Measurements from ENCODE around the gene BTRC.
"Not testable (repeated sequence)": the region's sequence is repeated elsewhere in the genome, so short reads cannot be mapped to it uniquely, and the experiment has no call there.

The BTRC gene

DNA sequence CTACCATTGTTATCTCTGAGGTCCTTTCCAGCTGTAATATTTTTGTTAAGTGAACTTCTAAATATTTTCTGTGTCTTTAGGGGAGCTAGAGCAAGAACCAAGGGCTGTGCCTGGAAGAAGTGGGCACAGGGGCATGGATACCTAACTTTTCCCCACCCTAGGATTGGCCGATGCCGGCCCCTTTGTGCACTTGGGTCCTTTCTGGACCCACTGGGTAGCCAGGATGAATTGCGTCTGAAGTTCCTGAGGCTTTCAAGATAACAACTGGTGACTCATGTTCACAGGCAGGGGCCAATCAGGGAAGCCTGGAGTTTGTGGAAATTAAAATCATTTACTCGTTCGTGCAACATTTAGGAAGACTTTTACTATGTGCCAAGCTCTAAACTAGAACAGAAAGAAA, 234.9 kb downstream of the BTRC start:
- Mint-ChIP-seq H3K4me3 (peak overlapping the region; percentile 92), H3K4me1 (ENCODE audit: low read depth) (peaks cover 17% of the 10 kb centered on the region), H3K27ac (no peak overlapping the region)

GRCh38 chr10:101593331-101593730, 239.4 kb downstream of the BTRC start:
- not testable (repeated sequence) for H3K9me3 Mint-ChIP-seq (ENCODE audit: low read depth); H3K27ac Mint-ChIP-seq; H3K4me3 Mint-ChIP-seq; H3K36me3 Mint-ChIP-seq; H3K4me1 Mint-ChIP-seq (ENCODE audit: low read depth); H3K27me3 Mint-ChIP-seq

More for the DNA sequence above, 234.9 kb downstream of the BTRC start:
- H3K27me3 Mint-ChIP-seq: no peaks in the 10 kb centered on the region
- no peaks in the 10 kb centered on the region for H3K9me3 Mint-ChIP-seq (ENCODE audit: low read depth)
- H3K36me3 Mint-ChIP-seq: peaks cover 2% of the 10 kb centered on the region

DNA sequence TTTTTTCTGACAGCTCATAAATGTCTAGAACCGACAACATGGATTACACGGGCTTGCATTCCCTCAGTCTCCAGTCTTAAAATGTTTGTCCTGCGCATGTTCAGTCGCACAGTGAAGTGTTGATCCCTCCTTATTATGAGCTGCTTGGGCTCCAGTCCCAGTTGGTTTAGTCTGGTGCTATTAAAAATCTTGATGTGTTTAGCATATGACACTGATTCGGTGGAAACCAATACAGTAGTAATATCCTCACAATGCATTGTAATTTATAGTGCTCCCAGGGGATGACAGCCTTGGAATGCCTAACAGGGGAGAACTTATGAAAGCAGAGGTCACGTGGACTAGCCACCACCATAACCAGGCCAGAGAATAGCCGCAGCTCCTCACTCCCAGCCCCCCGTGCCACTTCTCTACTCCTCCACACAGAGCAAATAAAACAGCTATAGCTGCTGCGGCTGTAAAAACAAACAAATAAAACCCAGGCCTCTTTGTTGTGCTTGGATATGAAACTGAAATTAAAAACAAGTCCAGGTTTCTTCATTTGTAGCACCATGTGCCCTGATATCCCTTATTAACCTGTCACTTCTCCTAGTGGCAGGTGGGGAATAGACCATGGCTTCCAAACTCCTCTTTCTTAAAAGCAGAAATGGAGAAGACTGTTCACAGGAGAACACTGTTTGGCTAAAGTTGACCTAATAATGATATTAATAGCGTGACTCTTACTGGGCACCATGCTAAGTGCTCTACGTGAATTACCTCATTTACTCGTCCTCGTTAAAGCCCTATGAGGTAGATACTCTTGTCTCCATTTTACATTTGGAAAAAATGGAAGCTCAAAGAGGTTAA, 241.8 kb downstream of the BTRC start:
- Mint-ChIP-seq H3K27ac (no peak overlapping the region), H3K27me3 (no peaks in the 10 kb centered on the region), H3K36me3 (no peaks in the 10 kb centered on the region), H3K4me1 (ENCODE audit: low read depth) (no peaks in the 10 kb centered on the region), H3K9me3 (ENCODE audit: low read depth) (no peaks in the 10 kb centered on the region), H3K4me3 (no peak overlapping the region)

GRCh38 chr10:101597091-101597900, 243.3 kb downstream of the BTRC start:
- no peaks in the 10 kb centered on the region for H3K36me3 Mint-ChIP-seq
- H3K27me3 Mint-ChIP-seq: no peaks in the 10 kb centered on the region
- no peak overlapping the region for H3K4me3 Mint-ChIP-seq
- no peaks in the 10 kb centered on the region for H3K9me3 Mint-ChIP-seq (ENCODE audit: low read depth)
- H3K27ac Mint-ChIP-seq: no peak overlapping the region
- H3K4me1 Mint-ChIP-seq (ENCODE audit: low read depth): no peaks in the 10 kb centered on the region

- Mint-ChIP-seq H3K27me3 (no peaks in the 10 kb centered on the region), H3K4me1 (ENCODE audit: low read depth) (no peaks in the 10 kb centered on the region), H3K9me3 (ENCODE audit: low read depth) (no peaks in the 10 kb centered on the region), H3K36me3 (no peaks in the 10 kb centered on the region), H3K4me3 (no peak overlapping the region), H3K27ac (no peak overlapping the region)
Measured at GRCh38 chr10:101601541-101601940, 247.6 kb downstream of the BTRC start.

GRCh38 chr10:101602761-101603398, 248.9 kb downstream of the BTRC start:
- no peak overlapping the region for H3K4me3 Mint-ChIP-seq
- H3K27ac Mint-ChIP-seq: peak overlapping the region; percentile 11
- no peaks in the 10 kb centered on the region for H3K36me3 Mint-ChIP-seq
- no peaks in the 10 kb centered on the region for H3K4me1 Mint-ChIP-seq (ENCODE audit: low read depth)
- H3K27me3 Mint-ChIP-seq: no peaks in the 10 kb centered on the region
- H3K9me3 Mint-ChIP-seq (ENCODE audit: low read depth): no peaks in the 10 kb centered on the region

Measured in activated naive CD8-positive, alpha-beta T cell (primary cell).